Activated T-cell treated with anti-CD3 and anti-CD28 coated beads for 24 hours (primary cell): ENCODE results near the gene PTCD1.
"Not testable (repeated sequence)": the region's sequence is repeated elsewhere in the genome, so short reads cannot be mapped to it uniquely, and the experiment has no call there.

Experiments
- DNase-seq: peaks from one replicate; pipeline ENCODE4 v3.0.0-alpha.2; 2020; ENCODE audit warnings: low read depth

Gene PTCD1

DNA sequence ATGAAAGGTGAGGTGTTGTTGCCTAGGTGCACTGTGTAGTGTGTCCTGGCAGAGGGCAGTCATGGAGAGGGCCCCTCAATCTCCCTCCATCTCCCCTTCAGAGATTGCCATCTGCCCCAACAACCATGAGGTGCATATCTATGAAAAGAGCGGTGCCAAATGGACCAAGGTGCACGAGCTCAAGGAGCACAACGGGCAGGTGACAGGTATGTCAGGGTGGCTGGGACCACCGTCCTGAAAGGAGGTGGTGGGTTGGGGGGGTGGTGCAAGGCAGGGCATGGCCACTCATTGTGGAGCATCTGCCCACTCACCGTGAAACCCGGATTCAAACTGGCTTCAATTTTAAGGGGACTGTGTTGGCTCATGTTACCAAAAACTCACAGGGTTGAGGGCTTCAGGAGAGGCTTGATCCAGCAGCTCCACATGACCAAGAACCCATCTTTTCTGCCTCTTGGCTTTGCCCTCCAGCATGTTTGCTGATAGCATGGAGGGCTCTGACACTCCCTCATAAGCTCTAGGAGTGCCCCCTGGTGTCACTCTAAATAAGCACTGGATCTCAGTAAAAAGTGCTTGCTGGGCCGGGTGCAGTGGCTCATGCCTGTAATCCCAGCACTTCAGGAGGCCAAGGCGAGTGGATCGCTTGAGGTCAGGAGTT, 51.9 kb downstream of the PTCD1 start:
- DNase-seq: no peak

DNA sequence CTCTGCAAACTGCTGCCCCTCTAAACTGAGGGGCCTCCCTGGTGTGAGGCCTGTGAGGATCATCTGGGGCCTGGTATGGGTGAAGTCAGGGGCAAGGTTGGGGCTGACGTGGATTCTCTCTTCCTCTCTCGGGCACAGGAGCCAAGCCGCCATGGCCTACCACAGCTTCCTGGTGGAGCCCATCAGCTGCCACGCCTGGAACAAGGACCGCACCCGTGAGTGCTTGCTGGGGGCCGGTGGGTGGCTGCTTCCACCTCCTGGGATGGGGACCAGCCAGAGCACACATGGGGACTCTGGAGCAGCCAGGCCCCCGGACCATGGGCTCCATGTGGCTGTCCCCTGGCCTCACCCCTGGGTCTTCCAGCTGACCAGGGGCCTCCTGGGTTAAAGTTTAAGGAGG, 53.0 kb downstream of the PTCD1 start:
- no peak for DNase-seq

GRCh38 chr7:99384523-99384922, 54.1 kb downstream of the PTCD1 start:
- no peak for DNase-seq

DNA sequence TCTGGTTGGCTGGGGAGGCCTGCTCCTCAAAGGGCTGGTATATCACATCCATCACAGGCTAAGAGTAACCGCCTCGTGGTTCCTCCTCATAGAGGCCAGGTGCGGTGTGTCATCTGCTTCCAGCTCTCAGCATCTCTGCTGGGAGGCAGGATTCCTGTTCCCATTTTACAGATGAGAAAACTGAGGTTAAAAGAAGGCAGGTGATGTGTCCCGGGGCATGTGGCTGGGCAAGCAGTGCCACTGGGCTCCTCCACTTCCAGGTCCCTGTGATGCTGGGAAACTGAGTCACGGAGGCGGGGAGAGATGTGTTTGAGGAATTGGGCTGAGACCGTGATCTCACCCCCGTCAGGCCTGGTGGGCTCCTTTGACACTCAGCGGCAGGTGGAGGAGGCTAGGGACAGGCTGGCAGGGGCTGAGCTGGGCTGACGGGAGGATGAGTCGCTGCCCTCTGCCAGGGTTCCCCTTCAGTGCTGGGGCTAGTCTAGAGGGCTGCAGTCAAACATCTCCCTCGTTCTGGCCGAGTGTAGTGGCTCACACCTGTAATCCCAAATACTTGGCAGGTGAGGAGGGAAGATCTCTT, 54.7 kb downstream of the PTCD1 start:
- DNase-seq: no peak

DNA sequence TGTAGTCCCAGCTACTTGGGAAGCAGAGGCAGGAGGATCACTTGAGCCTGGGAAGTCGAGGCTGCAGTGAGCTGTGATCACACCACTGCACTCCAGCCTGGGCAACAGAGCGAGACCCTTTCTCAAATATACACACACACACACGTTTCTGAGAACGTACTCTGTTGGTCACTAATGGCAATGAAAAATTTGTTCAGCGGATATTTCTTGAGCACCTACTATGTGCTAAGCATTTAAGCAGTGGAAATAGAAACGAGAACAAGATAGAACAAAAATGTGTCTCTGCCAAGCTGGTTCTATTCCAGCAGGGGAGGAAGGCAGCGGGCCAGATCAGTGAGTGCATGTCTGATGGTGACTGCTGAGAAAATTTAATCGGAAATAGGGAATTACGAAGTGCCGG, 55.4 kb downstream of the PTCD1 start:
- DNase-seq: no peak

DNA sequence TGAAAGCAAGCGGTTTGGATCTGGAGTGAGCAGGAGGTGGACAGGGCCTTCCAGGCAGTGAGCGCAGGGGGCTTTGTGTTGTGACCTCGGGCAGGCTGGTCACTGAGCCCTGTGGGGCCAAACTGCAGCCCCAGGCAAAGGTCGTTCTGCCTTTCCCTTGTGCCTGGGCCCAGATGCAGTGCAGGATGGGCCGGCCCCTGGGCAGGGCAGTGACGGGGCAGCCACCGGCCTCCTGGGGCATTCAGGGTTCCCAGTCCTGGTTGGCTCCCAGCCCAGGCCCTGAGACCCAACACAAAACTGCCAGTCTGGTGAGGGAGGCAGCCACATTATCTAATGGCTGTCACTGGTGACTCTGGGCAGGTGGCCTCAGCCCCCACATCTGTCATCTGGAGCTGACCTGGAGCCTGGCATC, 56.9 kb downstream of the PTCD1 start:
- DNase-seq: no peak

DNA sequence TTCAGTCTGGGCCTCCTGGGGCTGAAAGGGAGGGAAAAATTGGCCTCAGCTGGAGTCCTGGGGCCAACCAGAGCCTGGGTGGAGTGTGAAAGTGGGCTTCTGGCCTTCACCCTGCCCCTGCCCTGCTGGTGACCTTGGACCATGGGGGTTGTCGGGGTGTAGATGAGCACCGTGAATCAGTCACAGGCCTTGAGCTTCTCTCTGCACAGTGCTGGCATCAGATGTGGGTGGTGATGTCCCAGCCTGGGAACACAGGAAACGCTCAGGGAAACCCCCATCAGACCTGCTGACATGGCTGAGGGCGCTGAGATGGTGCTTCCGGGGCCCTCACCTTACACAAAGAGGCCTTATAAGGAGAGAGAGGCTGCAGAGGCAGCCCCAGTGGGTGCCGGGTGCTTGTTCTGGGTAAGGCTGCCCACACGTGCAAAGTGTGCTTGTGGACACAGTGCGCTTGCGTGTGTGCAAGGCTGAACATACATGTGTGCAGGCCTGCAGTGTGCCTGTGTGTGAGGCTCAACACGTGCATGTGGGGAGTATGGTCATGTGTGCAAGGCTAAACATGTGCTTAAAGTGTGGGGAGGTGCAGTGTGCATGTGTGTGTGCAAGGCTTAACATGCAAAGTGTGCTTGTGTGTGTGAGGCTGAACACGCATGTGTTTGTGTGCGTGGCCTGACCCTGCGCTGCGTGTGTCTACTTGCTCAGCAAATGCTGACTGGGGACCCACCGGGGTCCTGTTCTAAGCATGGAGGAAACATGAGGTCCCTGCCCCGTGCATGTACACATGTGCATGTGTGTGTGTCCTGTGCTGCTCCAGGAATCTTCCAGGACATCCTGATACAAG, 57.6 kb downstream of the PTCD1 start:
- DNase-seq: peak; percentile 89

GRCh38 chr7:99380032-99380822, 58.4 kb downstream of the PTCD1 start:
- peak; percentile 32 for DNase-seq

DNA sequence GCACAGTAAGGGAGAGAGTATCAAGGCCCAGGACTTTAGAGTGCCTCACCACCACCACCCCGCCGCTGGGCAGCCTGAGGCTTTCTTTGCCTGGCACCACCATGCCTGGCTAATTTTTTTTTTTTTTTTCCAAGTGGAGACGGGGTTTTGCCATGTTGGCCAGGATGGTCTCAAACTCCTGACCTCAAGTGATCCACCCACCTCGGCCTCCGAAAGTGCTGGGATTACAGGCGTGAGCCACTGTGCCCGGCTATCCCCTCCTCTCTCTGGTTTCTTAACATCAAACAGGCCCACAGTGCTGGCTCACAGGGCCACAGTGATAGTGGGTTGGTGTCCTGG, 58.9 kb downstream of the PTCD1 start:
- DNase-seq: not testable (repeated sequence)

GRCh38 chr7:99379043-99379577, 59.5 kb downstream of the PTCD1 start:
- DNase-seq: peak; percentile 32

DNA sequence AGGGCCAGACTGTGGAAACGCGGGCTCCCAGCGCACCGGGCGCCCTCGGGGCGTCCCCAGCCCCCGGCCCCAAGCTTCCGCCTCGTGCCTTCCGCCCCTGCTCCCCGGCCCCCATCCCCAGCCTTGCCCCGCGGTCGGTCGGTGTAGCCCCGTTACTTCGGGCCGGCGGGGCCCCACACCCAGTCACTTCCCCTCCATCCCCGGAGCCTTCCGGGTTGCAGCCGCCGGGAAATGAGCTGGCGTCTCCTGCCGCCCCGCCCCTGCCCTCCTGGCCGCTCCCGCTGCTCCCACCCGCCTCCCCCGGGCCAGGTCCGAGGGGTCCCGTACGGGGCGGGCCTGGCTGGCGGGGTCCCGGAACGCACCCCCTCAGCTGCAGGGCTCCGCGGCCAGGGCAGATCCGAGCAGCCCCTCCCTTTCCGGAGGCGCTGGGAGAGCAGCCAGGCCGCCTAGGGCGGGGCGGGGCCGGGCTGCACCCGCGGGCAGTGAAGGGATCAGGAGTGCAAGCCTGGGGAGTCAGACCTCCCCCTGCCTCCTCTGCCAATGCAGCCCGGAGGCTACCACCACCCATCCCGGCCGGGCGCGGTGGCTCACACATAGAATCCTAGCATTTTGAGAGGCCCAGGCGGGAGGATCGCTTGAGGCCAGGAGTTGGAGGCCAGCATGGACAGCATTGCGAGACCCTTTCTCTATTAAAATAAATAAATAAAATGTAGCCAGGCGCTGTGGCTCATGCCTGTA, 63.4 kb downstream of the PTCD1 start:
- DNase-seq: peak; percentile 57

GRCh38 chr7:99374111-99375064, 64.2 kb downstream of the PTCD1 start, which contains the start of gene ARPC1B:
Gene ARPC1B (plus strand): TSS chr7:99374730. CDS start chr7:99385715, 10,985 bp downstream.
- DNase-seq: peak; percentile 81

DNA sequence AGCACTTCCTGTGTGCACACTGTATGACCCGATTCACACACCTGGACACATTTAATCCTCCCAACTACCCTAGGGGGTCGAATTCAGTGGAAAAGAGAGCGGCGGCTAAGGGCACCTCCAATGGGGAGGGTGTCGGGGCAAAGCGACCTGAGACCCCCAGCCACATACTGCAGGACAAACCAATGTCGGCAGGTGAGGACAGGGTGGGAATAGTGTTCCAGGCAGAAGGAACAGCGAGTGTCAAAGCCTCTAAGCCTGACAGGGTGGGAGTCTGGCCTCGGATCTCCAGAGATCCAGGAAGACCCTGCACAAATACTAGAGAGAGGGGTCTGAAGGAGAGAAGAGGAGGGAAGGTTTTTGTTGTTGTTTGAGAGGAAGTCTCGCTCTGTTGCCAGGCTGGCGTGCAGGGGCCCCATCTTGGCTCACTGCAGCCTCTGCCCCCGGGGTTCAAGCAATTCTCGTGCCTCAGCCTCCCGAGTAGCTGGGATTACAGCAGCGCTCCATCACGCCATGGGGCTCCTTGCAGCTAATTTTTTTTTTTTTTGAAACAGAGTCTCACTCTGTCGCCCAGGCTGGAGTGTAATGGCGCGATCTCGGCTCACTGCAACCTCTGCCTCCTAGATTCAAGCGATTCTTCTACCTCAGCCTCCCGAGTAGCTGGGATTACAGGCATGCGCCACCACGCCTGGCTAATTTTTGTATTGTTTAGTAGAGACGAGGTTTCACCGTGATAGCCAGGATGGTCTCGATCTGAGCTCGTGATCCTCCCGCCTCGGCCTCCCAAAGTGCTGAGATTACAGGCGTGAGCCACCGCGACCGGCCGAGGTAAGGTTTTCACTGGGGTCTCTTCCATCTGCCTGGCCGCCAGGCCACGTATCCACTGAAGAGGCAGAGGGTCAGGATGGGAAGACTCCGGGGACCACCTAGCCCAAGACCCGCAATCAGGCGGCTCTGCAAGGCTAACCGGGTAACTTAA, 65.2 kb downstream of the PTCD1 start:
- no peak for DNase-seq

- no peak for DNase-seq
These were observed 66.1 kb downstream of the PTCD1 start for GRCh38 chr7:99372275-99373090.

DNA sequence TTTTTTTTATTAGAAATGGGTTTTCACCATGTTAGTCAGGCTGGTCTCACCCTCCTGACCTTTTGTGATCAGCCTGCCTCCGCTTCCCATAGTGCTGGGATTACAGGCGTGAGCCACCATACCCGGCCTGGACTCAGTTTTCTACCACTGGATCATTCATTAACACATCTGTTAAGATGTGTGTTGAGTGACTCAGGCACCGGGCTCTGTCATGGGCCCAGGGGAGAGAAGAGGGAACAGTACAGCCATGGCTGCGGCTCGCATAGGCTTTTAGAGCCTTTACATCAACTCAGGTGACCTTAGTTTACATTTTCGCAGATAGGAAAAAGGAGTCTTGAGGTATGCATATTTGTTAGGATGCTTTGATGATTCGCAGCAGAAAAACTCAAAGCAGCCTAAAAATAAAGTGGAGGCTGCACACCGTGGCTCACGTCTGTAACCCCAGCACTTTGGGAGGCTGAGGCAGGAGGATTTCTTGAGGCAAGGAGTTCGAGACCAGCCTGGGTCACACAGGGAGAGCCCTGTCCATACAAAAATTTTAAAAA, 67.2 kb downstream of the PTCD1 start:
- no peak for DNase-seq

- no peak for DNase-seq
These were observed 68.7 kb downstream of the PTCD1 start for GRCh38 chr7:99369767-99370391.

- no peak for DNase-seq
These were observed 69.7 kb downstream of the PTCD1 start for GRCh38 chr7:99368750-99369389.
